GM23248 (cell line): ENCODE data around the gene HRH3. TPM values are rescaled to one million over a fixed set of nuclear protein-coding genes. Genes with fewer than 3 reads are reported as not detected.

Experiments
- DNase-seq: peaks from one replicate; pipeline ENCODE4 v3.0.0-alpha.2; 2015
- H2AFZ ChIP-seq: fragments of 200-600 bp; sonication (generic); 2 replicates; pipeline ENCODE4 v1.6.1; 2016; ENCODE audit warnings: antibody characterized with exemption
- H3F3A ChIP-seq: fragments of 200-600 bp; sonication (generic); 2 replicates; pipeline ENCODE4 v1.6.1; 2016; ENCODE audit warnings: mild to moderate bottlenecking, antibody characterized with exemption, mixed run types; ENCODE audit not compliant: insufficient read depth
- H3K27ac ChIP-seq: fragments of 200-600 bp; sonication (generic); 2 replicates; pipeline ENCODE4 v1.5.1; 2016; ENCODE audit warnings: mild to moderate bottlenecking
- H3K27me3 ChIP-seq: fragments of 200-600 bp; sonication (generic); replicated peaks from 2 replicates; pipeline ENCODE4 v1.6.1; 2016; ENCODE audit warnings: mild to moderate bottlenecking; ENCODE audit not compliant: insufficient read depth
- H3K36me3 ChIP-seq: fragments of 200-600 bp; sonication (generic); 2 replicates; pipeline ENCODE4 v1.6.1; 2016; ENCODE audit warnings: low read depth, mild to moderate bottlenecking
- H3K4me1 ChIP-seq: fragments of 200-600 bp; sonication (generic); 2 replicates; pipeline ENCODE4 v1.6.1; 2016; ENCODE audit warnings: mild to moderate bottlenecking; ENCODE audit not compliant: insufficient read depth
- H3K4me2 ChIP-seq: fragments of 200-600 bp; sonication (generic); one replicate; pipeline ENCODE4 v1.6.1; 2016; ENCODE audit warnings: mild to moderate bottlenecking; ENCODE audit not compliant: unreplicated experiment
- H3K4me3 ChIP-seq: fragments of 200-600 bp; sonication (generic); 2 replicates; pipeline ENCODE4 v1.5.1; 2016; ENCODE audit warnings: mild to moderate bottlenecking
- H3K79me2 ChIP-seq: fragments of 200-600 bp; sonication (generic); 2 replicates; pipeline ENCODE4 v1.6.1; 2016; ENCODE audit warnings: mild to moderate bottlenecking; ENCODE audit not compliant: insufficient read depth
- H3K9ac ChIP-seq: fragments of 200-600 bp; sonication (generic); 2 replicates; pipeline ENCODE4 v1.6.1; 2016; ENCODE audit warnings: mild to moderate bottlenecking
- H3K9me2 ChIP-seq: fragments of 200-600 bp; sonication (generic); 2 replicates; pipeline ENCODE4 v1.6.1; 2016; ENCODE audit warnings: mixed run types, mild to moderate bottlenecking, moderate library complexity; ENCODE audit not compliant: insufficient read depth
- H3K9me3 ChIP-seq: fragments of 200-600 bp; sonication (generic); one replicate; pipeline ENCODE4 v1.6.1; 2017; ENCODE audit warnings: low read depth
- H4K20me1 ChIP-seq: fragments of 200-600 bp; sonication (generic); 2 replicates; pipeline ENCODE4 v1.6.0; 2016; ENCODE audit not compliant: insufficient read depth
- EZH2 ChIP-seq: fragments of 200-600 bp; sonication (generic); IDR thresholded peaks from 2 replicates; pipeline ENCODE4 v1.6.1; 2018; ENCODE audit warnings: antibody characterized with exemption, mild to moderate bottlenecking; ENCODE audit not compliant: insufficient read depth, poor library complexity, severe bottlenecking
- EZH2phosphoT487 ChIP-seq: fragments of 200-600 bp; sonication (generic); IDR thresholded peaks from 2 replicates; pipeline ENCODE4 v1.6.1; 2018; ENCODE audit warnings: antibody characterized with exemption, moderate library complexity, mild to moderate bottlenecking, low read depth; ENCODE audit not compliant: insufficient read depth
- WGBS, 2 experiments: methylation state at CpG; one replicate each; pipeline ENCODE4 v1.1.6; 2015 to 2017; ENCODE audit warnings: low lambda C conversion rate in 2 of 2, low coverage in 1 of 2; ENCODE audit errors: missing lambda C conversion rate in 2 of 2; 5-methylcytosine and 5-hydroxymethylcytosine counted together
- in situ Hi-C: fragments of 300-500 bp; cut with MboI; formaldehyde crosslinking; loops from 2 replicates; pipeline ENCODE4 v1.15.0; 2020
- polyA plus RNA-seq: library from polyadenylated mRNA; unstranded; fragments of >200 nt; fragmentation: Nextera tagmentation; extraction: Ambion mirVana; gene quantifications from 2 replicates; pipeline ENCODE4 v1.2.1, GENCODE V29; 2016
- total RNA-seq: library from RNA; depleted of rRNA; stranded (reverse); fragments of >200 nt; shearing (Covaris generic); gene quantifications from 2 replicates; pipeline ENCODE4 v1.2.3, GENCODE V29; 2014; rRNA removed

Gene HRH3
- total and polyA plus RNA-seq, 2 experiments from 2014 or later, result not detected

- H3K27me3 ChIP-seq, result no peaks in the 10 kb centered on the region
- no peaks in the 10 kb centered on the region for H3K9me2 ChIP-seq
- in situ Hi-C loops, result no loop called here
- no peak overlapping the region for H3K9ac ChIP-seq
- H3K4me3 ChIP-seq, result no peak overlapping the region
- TF ChIP-seq EZH2phosphoT487, result no peak
- no peak for TF ChIP-seq EZH2
- no peaks in the 10 kb centered on the region for H3F3A ChIP-seq
- no peaks in the 10 kb centered on the region for H4K20me1 ChIP-seq
- WGBS, 2 experiments, result 73 to 79% methylated on average over 23 to 25 of the region's 25 CpGs
- H3K9me3 ChIP-seq, result no peaks in the 10 kb centered on the region
- no peak overlapping the region for H2AFZ ChIP-seq
- peaks cover 8% of the 10 kb centered on the region; the same call in 1 of the 2 replicates for H3K4me1 ChIP-seq
- no peak for DNase-seq
- H3K36me3 ChIP-seq, result no peaks in the 10 kb centered on the region; the same call in 1 of the 2 replicates
- no peak overlapping the region for H3K4me2 ChIP-seq
- H3K27ac ChIP-seq, result no peak overlapping the region
- H3K79me2 ChIP-seq, result 0 out of 2 replicates have a peak, but pooled peaks cover 7% of the 10 kb centered on the region
Measured at GRCh38 chr20:62165762-62166399, 54.2 kb downstream of the HRH3 start.

Other genes with a start within 250 kb of the HRH3 start
- gene TAF4, start 154.4 kb downstream of the HRH3 start, total RNA-seq, result 2.9 and 4.2 TPM in 2 replicates
- 0.80 and 1.4 TPM in 2 replicates for gene TAF4, start 154.4 kb downstream of the HRH3 start, polyA plus RNA-seq
- 28.0 and 30.0 TPM in 2 replicates for gene LSM14B, start 97.8 kb downstream of the HRH3 start, total RNA-seq
- 1.0 and 1.3 TPM in 2 replicates for gene LSM14B, start 97.8 kb downstream of the HRH3 start, polyA plus RNA-seq
- 268 and 308 TPM in 2 replicates for gene PSMA7, start 76.9 kb downstream of the HRH3 start, total RNA-seq
- gene PSMA7, start 76.9 kb downstream of the HRH3 start, polyA plus RNA-seq, result 488 and 493 TPM in 2 replicates
- 7.5 and 8.8 TPM in 2 replicates for gene SS18L1, start 76.5 kb downstream of the HRH3 start, total RNA-seq
- gene SS18L1, start 76.5 kb downstream of the HRH3 start, polyA plus RNA-seq, result 1.5 and 2.3 TPM in 2 replicates
- 20.2 and 30.5 TPM in 2 replicates for gene MTG2, start 37.2 kb downstream of the HRH3 start, total RNA-seq
- gene MTG2, start 37.2 kb downstream of the HRH3 start, polyA plus RNA-seq, result 17.3 and 17.5 TPM in 2 replicates
- 22.4 and 27.9 TPM in 2 replicates for gene OSBPL2, start 18.2 kb upstream of the HRH3 start, total RNA-seq
- gene OSBPL2, start 18.2 kb upstream of the HRH3 start, polyA plus RNA-seq, result 22.2 and 24.8 TPM in 2 replicates
- 117 and 138 TPM in 2 replicates for gene ADRM1, start 82.7 kb upstream of the HRH3 start, total RNA-seq
- gene ADRM1, start 82.7 kb upstream of the HRH3 start, polyA plus RNA-seq, result 162 and 175 TPM in 2 replicates
- 4.5 and 13.9 TPM in 2 replicates for gene LAMA5, start 147.0 kb upstream of the HRH3 start, total RNA-seq
- gene LAMA5, start 147.0 kb upstream of the HRH3 start, polyA plus RNA-seq, result 4.3 and 6.0 TPM in 2 replicates
- gene RPS21, start 166.8 kb upstream of the HRH3 start, total RNA-seq, result 1,039 and 1,622 TPM in 2 replicates
- 566 and 639 TPM in 2 replicates for gene RPS21, start 166.8 kb upstream of the HRH3 start, polyA plus RNA-seq
- gene CABLES2, start 187.0 kb upstream of the HRH3 start, total RNA-seq, result 3.0 and 7.3 TPM in 2 replicates
- 0.66 and 0.82 TPM in 2 replicates for gene CABLES2, start 187.0 kb upstream of the HRH3 start, polyA plus RNA-seq
- not detected in 2 replicates for gene RBBP8NL, start 207.3 kb upstream of the HRH3 start, total RNA-seq
- not detected in 2 replicates for gene RBBP8NL, start 207.3 kb upstream of the HRH3 start, polyA plus RNA-seq